Erythroblast (primary cell): ENCODE measurements around the gene COMP.

Experiments
- GATA1 ChIP-seq: IDR thresholded peaks from 2 replicates; pipeline ENCODE4 v1.6.1; 2011; ENCODE audit warnings: low read depth, mild to moderate bottlenecking, control low read depth, low read length, moderate library complexity
- POLR2A ChIP-seq: IDR thresholded peaks from 2 replicates; pipeline ENCODE4 v1.6.1; 2011; ENCODE audit warnings: mild to moderate bottlenecking, low read length

DNA sequence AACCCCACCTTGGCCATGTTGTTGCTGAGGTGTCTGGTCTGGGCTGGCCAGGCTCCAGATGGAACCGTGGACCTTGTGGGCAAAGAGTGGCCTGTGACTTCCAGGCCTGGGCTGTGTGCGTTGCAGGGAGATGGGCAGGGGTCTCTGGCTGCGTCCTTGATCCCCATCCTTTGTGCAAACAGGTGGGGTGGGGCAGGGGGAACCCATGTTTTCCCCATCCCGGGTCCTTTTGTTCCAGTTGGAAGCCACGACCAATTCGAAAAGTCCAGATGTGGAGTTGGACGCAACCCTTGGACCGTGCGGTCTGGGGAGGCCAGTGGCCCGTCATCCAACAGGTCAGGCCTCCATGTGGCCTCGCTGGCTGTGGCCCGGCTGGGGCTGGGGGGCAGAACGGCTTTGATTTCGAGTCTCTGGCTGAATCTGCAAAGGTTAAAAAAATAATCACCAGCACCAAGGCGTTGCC lies 13.1 kb upstream of the COMP start:
- TF ChIP-seq POLR2A (no peak), GATA1 (no peak)
